Activated T-cell treated with anti-CD3 and anti-CD28 coated beads for 4 hours (primary cell): ENCODE results near the gene CILP2.

Experiments used
- DNase-seq: peaks from one replicate; pipeline ENCODE4 v3.0.0-alpha.2; 2020

The CILP2 gene

DNA sequence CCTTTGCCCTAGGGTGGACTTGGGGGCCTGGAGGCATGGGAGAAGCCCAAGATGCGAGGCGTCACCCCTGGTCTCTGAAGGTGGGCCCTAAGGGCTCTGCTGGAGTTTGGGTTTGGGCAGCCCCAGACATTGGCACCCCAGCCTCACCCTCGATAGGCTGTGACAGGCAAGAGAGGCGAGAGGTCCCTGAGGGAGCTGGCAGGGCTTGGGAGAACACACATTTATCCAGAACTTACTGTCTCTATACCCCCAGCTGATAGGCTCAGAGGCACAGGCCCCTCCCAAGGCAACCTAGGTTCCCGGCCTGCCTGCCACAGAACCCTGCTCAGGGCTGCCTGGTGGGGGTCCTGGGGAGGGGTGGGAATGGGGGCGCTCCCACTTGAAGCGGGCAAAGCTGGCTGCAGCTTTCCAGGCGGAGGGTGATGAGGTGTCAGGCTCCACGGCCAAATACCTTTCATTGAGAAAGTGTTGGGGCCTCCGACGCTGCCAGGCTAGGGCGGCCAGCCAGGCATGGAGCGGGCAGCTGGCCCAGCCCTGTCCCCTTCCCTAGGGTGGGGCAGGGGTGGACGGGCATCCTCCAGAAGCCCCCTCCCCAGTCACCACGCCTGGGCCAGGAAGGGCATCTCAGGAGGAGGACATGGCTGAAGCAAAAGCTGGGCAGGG lies 9.7 kb downstream of the CILP2 start:
- no peak for DNase-seq

DNA sequence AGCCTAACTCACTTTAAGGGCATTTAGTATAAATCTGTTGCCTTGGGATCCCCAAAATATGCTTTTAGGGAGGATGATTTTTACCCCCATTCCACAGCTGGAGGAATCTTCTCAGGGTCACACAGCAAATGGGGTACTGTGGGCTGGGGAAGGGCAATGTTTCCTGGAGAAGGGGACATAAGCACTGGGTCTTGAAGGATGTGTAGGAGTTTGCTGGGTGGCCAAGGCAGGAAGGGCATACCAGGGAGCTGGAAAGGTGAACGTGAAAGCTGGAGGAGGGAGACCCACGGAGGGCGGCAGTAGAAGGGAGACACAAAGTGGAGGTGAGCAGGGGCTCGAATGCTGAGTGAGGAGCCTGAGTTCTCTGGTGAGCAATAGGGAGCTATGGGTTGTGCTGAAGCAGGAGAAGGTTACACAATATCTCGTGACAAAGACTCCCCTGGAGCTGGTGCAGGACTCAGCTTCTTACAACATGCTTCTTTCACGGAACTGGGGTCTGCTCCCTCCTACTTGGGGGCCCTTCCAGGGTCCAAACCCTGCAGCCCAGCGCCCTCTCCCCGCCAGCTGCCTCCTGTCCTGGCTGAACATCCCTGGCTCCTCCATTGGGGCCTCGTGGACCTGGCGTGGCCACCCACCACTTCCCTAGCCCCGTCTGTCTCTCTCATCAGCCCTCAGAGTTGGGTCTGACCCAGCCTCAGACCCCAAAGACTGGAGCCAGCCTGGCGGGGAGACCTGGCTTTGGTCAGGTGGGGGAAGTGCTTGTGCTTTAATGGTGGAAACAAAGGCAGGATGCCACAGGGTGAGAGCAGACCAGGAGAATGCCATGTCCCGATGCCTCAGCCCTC lies 11.1 kb downstream of the CILP2 start:
- no peak for DNase-seq

DNA sequence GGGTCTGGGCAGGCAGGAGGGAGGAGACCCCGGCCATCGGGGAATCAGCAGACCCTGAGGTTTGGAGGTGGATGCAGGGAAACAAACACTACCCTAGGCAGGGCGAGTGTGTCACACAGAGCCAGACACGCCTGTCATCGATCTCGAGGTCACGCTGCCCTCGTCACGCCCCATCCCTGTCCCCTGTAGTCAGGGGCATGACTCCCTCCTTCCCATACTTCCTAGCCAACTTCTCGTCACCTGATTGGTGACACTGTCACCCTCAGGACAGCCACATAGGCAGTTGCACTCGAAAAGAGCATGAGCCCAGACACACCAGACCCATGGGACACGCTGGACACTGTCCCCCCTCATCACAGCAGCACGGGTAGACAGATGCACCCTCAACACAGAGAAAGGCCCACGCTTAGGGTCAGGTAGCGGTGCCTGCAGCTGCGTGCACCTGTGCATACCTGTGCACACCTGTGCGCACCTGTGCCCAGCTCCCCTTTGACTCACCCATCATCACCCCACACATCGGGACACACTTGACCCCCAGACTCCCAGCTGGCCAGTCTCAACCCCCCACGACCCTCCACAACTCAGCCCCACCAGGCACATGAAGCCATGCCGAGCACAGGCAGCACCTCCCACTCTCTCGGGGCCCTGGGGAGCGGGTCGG lies 11.9 kb downstream of the CILP2 start:
- no peak for DNase-seq

DNA sequence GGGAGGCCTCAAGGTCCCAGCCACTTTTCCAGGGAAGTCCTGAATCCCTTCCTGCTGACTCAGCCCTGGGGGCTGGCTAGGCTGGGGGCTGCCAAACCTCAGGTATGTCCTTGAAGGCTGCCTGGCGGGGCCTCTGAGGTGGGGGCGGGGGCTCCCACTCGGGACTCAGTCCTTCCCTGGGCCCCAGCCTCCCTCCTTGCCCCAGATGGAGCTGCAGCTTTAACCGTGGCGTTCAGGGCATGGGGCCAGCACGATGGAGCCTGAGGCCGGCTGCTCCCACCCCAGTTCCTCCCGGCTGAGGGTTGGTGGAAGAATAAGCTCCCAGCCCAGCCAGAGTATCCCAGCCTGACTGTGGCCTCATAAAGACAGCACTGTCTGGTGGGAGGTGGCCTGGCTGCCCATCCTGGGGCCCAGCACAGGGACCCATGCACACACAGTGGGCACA lies 12.4 kb downstream of the CILP2 start:
- DNase-seq: no peak

DNA sequence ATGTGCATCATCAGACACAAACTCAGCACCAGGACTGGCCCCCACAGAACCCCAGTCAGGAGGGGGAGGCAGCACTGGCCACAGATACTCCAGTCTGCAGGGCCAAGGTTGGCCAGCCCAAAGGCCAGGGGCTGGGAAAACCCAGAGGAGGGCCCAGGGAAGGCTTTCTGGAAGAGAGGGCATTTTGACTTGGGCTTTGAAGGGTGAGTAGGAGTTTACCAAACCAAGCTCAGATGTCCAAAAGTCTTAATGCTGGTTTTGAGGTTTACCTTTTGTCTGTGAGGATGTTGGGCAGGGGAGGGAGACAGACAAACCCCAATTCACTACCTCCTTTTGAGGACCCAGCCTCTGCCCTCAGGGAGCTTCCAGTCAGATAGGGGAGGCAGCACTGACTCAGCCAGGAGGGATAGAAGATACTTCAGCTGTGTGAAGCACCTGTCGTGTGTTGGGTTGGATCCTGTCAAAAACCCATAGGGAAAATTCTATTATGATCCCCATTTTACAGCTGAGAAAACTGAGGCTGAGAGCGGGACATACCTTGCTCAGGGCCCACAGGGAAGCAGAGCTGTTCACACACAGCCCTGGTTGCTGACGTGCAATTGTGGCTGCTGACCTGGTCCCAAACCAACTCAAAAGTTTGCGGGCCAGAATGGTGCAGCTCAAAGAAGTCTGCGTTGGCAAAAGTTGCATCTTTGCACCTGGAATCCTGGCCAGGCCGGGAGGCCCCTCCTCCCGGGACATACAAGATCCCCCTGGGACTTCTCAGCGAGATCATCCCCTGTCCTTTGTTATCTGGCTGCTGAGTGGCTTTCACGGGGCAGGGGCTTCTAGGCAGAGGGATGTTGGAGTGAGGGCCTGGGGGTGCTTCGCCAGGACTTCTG lies 13.1 kb downstream of the CILP2 start:
- DNase-seq: no peak

DNA sequence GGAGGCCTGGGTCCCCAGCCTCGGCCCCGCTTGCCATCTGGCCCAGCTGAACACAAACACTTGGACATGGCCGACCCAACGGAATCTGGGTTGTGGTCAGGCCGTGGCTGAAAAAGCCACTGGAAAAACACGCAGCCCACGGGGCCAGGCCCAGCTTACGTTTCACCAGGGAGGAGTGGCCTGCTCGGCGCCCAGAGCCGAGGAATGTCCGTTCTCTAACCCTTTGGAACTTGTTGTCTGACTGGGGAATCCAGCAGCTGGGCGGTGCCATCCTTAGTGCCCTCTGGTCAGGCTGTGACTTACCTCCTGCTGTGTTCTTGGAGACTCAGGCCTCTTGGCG lies 13.8 kb downstream of the CILP2 start:
- no peak for DNase-seq

DNA sequence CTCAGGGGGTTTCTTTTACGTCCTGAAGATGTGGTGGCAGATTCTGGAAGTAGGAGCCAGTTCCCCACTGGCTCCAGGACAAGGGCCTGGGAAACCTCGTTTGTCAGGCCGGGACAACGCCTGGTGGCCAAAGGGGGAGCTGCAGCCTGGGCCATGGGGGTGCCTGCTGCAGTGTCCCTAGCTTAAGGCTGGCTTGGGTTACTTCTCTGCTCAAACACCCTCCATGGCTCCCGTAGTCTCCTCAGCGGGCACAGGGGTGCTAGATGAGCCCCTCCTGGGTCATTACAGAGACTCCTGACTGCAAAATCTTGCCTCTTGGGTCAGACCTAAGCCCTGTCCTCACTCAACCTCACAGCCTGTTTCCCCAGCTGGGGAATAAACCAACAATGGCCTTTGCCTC lies 14.7 kb downstream of the CILP2 start:
- no peak for DNase-seq

DNA sequence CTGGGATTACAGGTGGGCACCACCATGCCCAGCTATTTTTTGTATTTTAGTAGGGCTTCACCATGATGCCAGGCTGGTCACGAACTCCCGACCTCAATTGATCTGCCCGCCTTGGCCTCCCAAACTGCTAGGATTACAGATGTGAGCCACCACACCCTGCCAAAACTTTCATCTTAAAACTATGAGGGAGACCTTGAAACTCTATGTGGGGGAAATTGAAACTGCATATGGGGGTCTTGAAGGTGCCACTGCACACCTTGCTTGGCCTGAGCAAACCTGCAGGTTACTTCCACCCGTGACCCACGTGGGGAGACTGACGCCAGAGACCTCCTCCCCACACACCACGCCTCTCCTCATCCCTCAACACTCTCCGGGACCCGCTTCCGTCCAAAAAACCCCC lies 15.6 kb downstream of the CILP2 start:
- DNase-seq: no peak

DNA sequence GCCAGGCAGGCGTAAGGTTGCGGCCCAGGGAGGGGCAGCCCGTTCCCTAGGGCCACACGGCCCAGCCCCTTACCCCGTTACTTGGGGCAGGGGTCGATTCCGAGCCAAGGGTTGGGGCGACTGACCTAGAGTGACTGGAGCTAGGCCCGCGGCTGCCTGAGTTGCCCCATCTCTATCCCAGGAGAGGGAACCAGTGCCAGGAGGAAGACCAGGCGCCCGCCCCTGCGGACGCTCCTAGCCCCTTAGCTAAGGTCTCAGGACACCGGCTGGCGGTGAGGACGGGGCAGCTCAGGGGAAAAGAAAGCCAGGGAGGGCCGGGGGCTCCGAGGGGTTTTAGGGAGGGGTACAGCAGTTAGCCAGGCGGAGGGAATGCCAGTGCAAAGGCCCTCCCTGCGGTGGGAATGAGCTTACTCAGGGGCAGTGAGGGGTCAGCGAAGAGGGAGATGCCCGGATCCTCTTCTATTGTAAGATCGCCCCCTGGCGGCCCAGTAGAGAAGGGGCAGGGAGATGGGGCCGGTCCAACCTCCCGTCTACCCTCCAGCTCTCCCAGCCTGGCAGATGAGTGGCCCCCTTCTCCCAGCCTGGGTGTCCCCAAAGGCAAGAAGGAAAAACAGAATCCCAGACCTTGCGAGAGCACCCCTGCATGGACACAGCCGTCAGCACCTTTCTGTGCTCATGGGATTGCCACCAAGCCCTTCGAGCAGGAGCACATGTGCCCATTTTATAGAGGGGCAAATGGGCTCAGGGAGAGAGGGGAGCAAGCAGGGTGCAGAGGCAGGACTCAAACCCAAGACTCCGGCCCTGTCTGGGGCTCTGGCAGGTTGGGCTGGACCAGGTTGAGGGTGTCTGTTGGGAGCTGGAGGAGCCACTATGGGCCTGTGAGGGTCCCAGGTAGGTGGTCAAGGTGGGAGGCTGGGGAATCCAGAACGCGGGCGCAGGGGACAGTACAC lies 16.3 kb downstream of the CILP2 start:
- peak; percentile 52 for DNase-seq

DNA sequence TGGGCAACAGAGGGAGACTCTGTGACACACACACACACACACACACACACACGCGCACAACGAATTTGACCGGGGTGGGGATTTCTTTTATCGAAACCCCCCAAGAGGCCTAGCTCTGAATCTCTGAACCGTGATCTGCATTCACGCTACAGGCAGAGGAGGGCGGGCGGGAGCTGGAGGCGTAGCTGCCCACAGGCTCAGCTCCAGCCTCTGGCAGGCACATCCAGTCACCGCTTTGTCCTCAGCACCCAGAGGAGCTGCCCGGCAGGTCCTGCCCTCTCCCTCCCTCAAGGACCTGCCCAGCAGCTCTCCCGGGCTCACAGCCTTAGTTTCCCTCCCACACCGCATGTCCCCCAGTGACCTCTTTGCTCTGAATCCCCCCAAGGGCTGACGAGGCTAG lies 20.0 kb downstream of the CILP2 start:
- no peak for DNase-seq

DNA sequence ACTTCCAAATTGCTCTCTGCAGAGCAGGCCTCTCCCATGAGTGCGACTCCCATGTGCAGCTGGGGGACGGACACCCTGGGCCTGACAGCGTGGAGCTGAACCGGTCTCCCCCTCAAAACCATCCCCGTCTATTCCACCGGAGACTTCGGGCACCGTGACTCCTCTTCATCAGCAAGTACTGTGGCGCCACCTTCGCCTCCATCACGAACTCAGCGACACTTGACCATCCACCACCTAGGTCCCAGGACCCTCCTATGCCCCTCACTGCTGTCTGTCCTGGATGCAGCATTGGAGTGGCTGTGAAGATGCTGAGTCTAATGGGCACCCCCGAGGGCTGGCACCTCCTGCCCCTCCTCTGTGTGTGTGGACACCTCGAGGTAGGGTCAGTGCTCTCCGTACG lies 20.6 kb downstream of the CILP2 start:
- DNase-seq: no peak

DNA sequence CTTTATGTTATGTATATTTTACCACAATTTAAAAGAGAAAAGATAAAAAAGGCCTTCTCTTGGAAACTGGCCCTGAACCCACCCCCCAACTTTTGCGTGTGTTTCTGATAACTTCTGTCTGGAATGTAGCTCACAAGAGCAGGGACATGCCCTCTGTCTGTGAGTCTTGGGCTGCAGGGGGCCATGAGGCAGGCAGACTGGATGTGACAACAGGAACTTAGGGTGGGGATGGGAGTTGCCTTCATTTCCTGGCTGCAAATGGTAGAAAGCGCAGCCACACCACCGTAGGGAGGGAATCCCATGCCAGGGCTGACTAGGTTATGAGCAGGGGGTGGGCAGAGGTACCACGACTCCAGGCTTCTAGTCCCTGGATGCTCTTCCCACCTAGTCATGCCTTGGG lies 21.9 kb downstream of the CILP2 start:
- DNase-seq: no peak

DNA sequence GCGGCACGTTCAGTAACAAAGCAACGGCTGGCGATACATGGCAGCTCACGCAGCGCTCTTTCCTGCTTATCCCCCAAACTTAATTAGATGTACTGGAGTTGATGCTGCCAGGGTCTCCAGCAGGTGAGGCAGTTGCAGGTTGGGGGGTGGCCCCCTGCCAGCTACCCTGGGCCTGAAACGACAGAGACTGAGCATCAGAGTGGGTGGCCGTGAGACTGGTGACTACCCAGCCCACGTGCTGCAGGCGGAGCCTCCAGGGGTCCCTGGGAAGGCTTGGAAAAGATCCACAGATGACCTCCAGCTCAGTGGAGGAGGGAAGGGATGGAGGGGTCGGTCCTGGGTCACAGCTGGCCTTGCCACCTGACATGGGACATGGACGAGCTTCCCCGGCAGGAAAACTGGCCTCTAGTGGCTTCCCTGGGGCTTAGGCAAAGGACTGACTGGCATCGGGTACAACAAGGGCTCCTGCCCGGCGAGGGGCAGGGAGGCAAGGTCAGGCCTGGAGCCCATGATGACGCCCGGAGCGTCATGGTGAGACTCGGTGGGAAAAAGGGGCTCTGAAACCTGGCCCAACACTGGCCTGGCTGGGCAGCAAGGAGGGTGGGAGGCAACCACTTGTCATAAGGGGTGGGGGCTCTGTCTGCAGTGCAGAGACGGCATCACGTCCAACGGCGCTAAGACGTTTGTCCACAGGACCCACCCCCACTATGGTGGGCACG lies 24.0 kb downstream of the CILP2 start:
- DNase-seq: no peak

DNA sequence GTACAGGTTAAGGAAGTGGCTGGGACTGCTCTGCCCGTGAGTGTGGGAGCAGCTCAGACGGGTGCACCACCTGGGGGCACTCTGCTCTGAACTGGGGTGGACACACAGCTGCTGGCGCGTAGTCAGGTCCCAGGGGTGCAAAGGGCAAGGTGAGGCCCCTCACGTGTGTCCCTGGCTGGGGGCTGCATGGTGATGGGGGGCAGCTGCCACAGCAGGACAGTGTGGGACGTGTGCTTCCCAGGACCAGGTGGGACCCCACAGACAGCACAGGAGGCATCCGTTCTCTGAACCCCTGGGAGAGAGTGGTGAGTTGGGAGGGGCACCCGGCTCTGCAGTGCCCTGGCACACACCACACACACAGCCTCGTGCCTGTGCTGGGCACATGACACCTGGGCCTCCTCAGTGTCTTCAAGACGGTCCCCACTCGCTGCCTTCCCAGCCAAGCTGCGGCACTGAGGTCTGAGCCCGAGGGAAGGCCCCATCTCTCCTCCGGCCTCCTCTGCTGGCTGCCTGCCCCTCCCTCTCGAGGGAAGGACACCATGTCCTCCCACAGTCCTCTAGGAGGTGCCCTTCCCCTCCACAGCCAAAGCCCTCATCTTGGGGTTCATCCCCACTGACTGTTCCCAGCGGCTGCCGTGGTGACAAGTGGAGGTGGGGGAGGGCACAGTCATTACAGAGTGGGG lies 24.7 kb downstream of the CILP2 start:
- peak; percentile 18 for DNase-seq

DNA sequence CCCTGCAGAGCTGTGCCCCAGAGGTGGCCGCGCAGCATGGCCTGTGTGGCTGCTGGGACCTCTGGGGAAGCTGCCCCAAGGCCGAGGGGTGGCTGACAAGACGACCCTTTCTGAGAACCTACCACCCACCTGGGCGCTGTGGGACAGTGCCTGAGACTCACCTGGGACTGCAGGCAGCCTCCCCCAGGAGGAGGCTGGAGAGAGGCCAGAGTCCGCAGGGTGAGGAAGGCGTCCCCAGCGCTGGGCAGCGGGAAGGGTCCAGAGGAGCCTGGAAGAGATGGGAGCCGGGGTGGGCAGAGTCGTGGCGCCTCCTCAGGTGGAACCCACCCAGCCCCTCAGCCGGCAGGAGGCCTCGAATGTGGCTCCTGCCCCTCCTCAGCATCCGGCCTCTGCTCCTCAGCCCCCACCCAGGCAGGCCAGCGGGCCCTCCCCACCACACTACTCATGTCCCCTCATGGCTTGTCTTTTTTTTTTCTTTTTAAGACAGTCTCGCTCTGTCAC lies 25.3 kb downstream of the CILP2 start:
- DNase-seq: no peak

DNA sequence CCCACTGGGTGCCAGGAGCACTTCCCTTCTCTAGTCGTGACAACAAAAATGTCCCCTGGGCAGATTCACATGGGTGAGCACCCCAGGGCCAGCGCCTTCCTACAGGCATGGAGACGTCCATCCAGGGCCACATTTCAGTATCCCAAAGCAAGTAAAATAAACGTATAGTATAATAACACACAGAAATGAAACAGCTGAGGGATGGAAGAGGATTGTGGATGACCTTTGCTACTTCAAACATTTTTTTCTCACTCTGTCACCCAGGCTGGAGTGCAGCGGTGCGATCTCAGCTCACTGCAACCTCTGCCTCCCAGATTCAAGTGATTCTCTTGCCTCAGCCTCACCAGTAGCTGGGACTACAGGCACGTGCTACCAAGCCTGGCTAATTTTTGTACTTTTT lies 28.2 kb downstream of the CILP2 start:
- no peak for DNase-seq

DNA sequence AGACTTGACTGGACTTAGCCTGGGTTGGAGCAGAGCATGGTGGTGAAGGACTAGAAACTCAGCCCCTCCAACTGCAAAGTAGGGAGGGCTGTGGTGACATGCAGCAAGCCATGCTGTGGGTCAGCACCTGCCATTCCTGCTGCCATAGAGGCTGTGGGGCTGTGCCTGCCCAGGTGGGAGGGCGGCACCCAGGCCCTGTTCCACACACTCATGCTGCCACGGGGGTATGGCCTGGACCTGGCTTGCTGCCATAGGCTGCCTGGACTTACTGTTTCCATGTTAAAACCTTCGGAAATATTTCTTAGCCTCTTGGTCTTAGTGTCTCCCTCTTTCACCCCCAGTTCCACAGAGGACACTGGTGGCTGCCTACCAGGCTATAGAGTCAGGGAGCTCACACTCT lies 29.3 kb downstream of the CILP2 start:
- DNase-seq: no peak

DNA sequence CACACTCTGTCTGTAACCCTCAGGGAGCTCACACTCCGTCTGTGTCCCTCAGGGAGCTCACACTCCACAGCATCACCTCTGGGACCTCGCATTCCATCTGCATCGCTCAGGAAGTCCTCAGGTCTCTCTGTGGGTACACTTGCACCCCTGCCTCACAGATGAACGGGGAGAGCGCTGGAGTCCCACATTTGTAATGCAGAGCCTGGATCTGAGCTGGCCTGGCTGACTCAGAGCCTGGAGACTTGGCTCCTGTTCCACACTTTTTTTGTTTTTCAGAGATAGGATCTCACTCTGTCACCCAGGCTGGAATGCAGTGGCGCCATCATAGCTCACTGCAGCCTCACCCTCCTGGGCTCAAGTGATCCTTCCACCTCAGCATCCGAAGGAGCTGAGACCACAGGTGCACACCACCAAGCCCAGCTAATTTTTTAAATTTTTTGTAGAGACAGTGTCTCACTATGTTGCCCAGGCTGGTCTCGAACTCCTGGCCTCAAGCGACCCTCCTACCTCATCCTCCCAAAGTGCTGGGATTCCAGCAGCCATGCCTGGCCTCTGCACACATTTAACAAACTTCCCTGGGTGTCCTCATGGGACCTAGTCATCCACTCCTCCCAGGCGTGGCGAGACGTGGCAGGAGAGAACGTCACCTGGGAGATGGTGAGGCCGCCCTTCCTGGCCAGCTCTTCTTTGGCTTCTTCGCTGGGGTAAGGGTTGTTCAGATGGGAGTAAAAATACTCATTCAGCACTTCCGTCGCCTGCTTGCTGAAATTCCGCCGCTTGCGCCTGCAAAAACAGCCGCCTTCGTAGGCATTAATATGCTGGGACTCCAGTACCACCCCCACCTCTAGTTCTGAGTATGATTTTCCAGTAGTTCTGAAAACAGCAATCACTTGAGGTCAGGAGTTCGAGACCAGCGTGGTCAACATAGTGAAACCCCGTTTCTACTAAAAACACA lies 31.0 kb downstream of the CILP2 start:
- DNase-seq: no peak

DNA sequence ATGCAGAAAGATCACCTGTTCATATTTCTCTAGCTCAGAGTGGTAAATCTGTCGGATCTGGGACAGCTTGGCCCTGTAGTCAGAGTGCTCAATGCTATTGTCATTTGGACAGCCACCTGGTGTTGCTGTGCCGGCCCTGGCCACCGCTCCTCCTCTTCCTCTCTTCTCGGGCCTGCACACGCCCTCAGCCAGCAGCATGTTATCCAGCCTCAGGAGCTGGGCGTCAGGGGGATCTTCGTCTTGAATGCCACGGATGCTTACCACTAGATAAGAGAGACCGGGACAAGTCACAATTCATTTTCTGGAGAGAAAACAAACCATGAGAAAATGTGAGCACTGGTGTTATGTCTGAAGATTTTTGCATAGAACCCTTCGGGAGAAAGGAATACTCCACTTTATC lies 32.5 kb downstream of the CILP2 start:
- no peak for DNase-seq
